PC-3 (cell line): Measurements from ENCODE around the gene C20orf141. TPM values are rescaled to one million over a fixed set of nuclear protein-coding genes. Genes with fewer than 3 reads are reported as not detected.

Experiments
- ATAC-seq: fragments of 200-7000 bp; cut with Tn5 transposase; 2 replicates; pipeline ENCODE4 v1.9.1; 2020; ENCODE audit warnings: mild to moderate bottlenecking, moderate library complexity
- BruUV-seq: library from RNA; stranded (reverse); fragments of 400-500 nt; replicated peaks from 2 replicates; lab custom pipeline; 2021; lab: Mats Ljungman, UMichigan
- CTCF ChIA-PET: fragments of 300-600 bp; sonication (Branson Sonifier 250); formaldehyde crosslinking; loops from one replicate; lab custom pipeline; 2022; ENCODE audit warnings: antibody characterized with exemption; lab: Charles Lee
- POLR2A ChIA-PET: fragments of 300-600 bp; sonication (Branson Sonifier 250); formaldehyde crosslinking; loops from one replicate; lab custom pipeline; 2022; ENCODE audit warnings: antibody characterized with exemption; ENCODE audit not compliant: unreplicated experiment; lab: Charles Lee
- DNase-seq: peaks from one replicate; pipeline ENCODE4 v3.0.0-alpha.2; 2015
- H2AFZ ChIP-seq: fragments of 300-600 bp; sonication (generic); 2 replicates; pipeline ENCODE4 v1.6.0; 2016; ENCODE audit warnings: antibody characterized with exemption, low read length
- H3F3A ChIP-seq: fragments of 300-600 bp; sonication (generic); one replicate; pipeline ENCODE4 v1.6.0; 2017; ENCODE audit warnings: antibody characterized with exemption, low read length, control low read depth, mild to moderate bottlenecking; ENCODE audit not compliant: unreplicated experiment
- H3K27ac ChIP-seq: fragments of 300-600 bp; sonication (generic); 2 replicates; pipeline ENCODE4 v1.5.1; 2016; ENCODE audit warnings: mild to moderate bottlenecking, low read length
- H3K27me3 ChIP-seq: fragments of 300-600 bp; sonication (generic); 2 replicates; pipeline ENCODE4 v1.6.1; 2016; ENCODE audit warnings: low read length, mixed read lengths
- H3K36me3 ChIP-seq: fragments of 300-600 bp; sonication (generic); 2 replicates; pipeline ENCODE4 v1.6.1; 2016; ENCODE audit warnings: low read depth, mixed run types, low read length, mixed read lengths
- H3K4me1 ChIP-seq: fragments of 300-600 bp; sonication (generic); 2 replicates; pipeline ENCODE4 v1.5.1; 2016; ENCODE audit warnings: low read length; ENCODE audit not compliant: insufficient read depth
- H3K4me2 ChIP-seq: fragments of 300-600 bp; sonication (generic); 2 replicates; pipeline ENCODE4 v1.6.0; 2016; ENCODE audit warnings: low read length
- H3K4me3 ChIP-seq: fragments of 300-600 bp; sonication (generic); 2 replicates; pipeline ENCODE4 v1.5.1; 2016; ENCODE audit warnings: mild to moderate bottlenecking, low read length, mixed read lengths
- H3K79me2 ChIP-seq: fragments of 300-600 bp; sonication (generic); 2 replicates; pipeline ENCODE4 v1.6.1; 2017; ENCODE audit warnings: low read length, mixed read lengths
- H3K9ac ChIP-seq: fragments of 300-600 bp; sonication (generic); 2 replicates; pipeline ENCODE4 v1.6.0; 2016; ENCODE audit warnings: mild to moderate bottlenecking, low read length
- H3K9me2 ChIP-seq: fragments of 300-600 bp; sonication (generic); replicated peaks from 2 replicates; pipeline ENCODE4 v1.6.1; 2016; ENCODE audit warnings: mixed run types, low read length, mixed read lengths
- H3K9me3 ChIP-seq: fragments of 300-600 bp; sonication (generic); 2 replicates; pipeline ENCODE4 v1.6.1; 2016; ENCODE audit warnings: low read length, mixed read lengths
- H4K20me1 ChIP-seq: fragments of 300-600 bp; sonication (generic); 2 replicates; pipeline ENCODE4 v1.6.1; 2016; ENCODE audit warnings: low read length, mixed read lengths
- EZH2 ChIP-seq: fragments of 300-600 bp; sonication (generic); IDR thresholded peaks from one replicate; pipeline ENCODE4 v1.6.1; 2017; ENCODE audit warnings: antibody characterized with exemption, mild to moderate bottlenecking, low read length; ENCODE audit not compliant: unreplicated experiment
- EZH2phosphoT487 ChIP-seq: fragments of 300-600 bp; sonication (generic); IDR thresholded peaks from 2 replicates; pipeline ENCODE4 v1.6.1; 2018; ENCODE audit warnings: mild to moderate bottlenecking, antibody characterized with exemption, low read length, borderline replicate concordance
- intact Hi-C: fragments of 100-400 bp; cut with micrococcal nuclease; formaldehyde crosslinking; loops from 2 replicates; pipeline ENCODE4 v1.9.0; 2023
- total RNA-seq: library from RNA; depleted of rRNA; stranded (reverse); fragments of >200 nt; gene quantifications from 2 replicates; pipeline ENCODE4 v1.2.3, GENCODE V29; 2014
- TF ChIP-seq, protein P1 (sequence below): fragments of 300-600 bp; sonication (generic); conservative IDR thresholded peaks from 2 replicates; pipeline ENCODE4 v1.5.1; 2017; ENCODE audit warnings: antibody characterized with exemption, low read depth, mild to moderate bottlenecking, low read length

Gene C20orf141
- total RNA-seq, 1 experiment from 2014 or later = not detected

DNA sequence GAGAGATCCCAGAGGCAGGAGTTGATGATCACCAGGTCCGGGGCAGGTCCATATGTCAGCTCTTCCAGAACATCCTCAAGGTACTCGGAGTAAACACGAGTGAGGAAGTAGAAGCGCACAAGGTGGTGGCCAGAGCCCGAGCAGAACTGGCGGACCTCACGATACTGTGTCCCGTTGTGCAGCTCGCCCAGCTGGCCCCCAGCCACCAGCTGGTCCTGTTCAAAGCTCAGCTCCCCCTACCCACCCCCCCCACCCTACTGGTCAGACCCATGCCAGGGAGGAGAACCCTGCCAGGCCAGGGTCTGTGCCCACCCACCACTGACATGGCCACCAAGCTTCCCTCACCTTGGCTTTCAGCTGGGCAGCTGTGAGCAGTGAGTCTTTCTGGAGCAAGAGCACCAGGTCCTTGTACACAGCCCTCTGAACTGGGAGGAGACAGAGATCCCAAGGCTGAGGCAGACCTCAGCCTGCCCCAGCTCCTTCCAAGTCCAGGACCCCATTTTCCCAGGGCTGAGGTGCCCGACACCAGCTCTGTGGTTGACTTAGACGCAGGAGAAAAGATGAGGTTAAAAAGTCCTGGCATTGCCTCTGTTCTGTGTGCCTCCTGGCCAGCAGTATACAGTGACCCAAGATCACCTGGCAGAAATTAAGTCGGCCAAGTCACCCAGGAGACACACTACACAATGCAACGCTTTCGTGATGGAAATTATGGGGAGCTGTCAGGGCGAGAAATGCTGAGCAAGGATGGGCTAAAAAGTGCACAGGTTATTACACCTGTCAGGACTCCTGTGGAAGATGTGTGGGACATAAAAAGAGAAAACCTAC is 24.3 kb downstream of the C20orf141 start:
- Histone ChIP-seq H4K20me1 (no peaks in the 10 kb centered on the region), H3K36me3 (no peaks in the 10 kb centered on the region), H3K4me1 (peaks cover 16% of the 10 kb centered on the region), H3K79me2 (peaks cover 26% of the 10 kb centered on the region), H2AFZ (no peak overlapping the region), H3F3A (no peaks in the 10 kb centered on the region), H3K9me3 (no peaks in the 10 kb centered on the region), H3K4me2 (peak overlapping the region; percentile 99), H3K9me2 (no peaks in the 10 kb centered on the region), H3K27me3 (no peaks in the 10 kb centered on the region), H3K27ac (no peak overlapping the region), H3K9ac (no peak overlapping the region), H3K4me3 (peak overlapping the region; percentile 80; the same call in 1 of the 2 replicates)
- POLR2A ChIA-PET = no interaction called here
- CTCF ChIA-PET = no interaction called here
- intact Hi-C loops = no loop called here
- ATAC-seq (no peak), DNase-seq (no peak)
- TF ChIP-seq EZH2phosphoT487 = no peak
- TF ChIP-seq, protein P1, sequence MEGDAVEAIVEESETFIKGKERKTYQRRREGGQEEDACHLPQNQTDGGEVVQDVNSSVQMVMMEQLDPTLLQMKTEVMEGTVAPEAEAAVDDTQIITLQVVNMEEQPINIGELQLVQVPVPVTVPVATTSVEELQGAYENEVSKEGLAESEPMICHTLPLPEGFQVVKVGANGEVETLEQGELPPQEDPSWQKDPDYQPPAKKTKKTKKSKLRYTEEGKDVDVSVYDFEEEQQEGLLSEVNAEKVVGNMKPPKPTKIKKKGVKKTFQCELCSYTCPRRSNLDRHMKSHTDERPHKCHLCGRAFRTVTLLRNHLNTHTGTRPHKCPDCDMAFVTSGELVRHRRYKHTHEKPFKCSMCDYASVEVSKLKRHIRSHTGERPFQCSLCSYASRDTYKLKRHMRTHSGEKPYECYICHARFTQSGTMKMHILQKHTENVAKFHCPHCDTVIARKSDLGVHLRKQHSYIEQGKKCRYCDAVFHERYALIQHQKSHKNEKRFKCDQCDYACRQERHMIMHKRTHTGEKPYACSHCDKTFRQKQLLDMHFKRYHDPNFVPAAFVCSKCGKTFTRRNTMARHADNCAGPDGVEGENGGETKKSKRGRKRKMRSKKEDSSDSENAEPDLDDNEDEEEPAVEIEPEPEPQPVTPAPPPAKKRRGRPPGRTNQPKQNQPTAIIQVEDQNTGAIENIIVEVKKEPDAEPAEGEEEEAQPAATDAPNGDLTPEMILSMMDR = no peak
- TF ChIP-seq EZH2 = no peak
- TSS peak; percentile 39 for BruUV-seq

- peak overlapping the region; percentile 80 for H3K4me3 ChIP-seq
- no peaks in the 10 kb centered on the region for H3K9me2 ChIP-seq
- no peaks in the 10 kb centered on the region for H3K27me3 ChIP-seq
- H3K27ac ChIP-seq = no peak overlapping the region
- H3K36me3 ChIP-seq = no peaks in the 10 kb centered on the region
- H3K4me2 ChIP-seq = peak overlapping the region; percentile 99
- no peaks in the 10 kb centered on the region for H3F3A ChIP-seq
- no peak for TF ChIP-seq EZH2phosphoT487
- TF ChIP-seq, protein P1 = no peak
- TF ChIP-seq EZH2 = no peak
- POLR2A ChIA-PET = interaction anchor here (0.6 kb wide), 1 partner anchor 64 kb away, joined by 5 read pairs; no protein-coding TSS in a partner anchor
- no TSS peak for BruUV-seq
- peak overlapping the region; percentile 90 for H3K9ac ChIP-seq
- intact Hi-C loops = no loop called here
- H3K9me3 ChIP-seq = no peaks in the 10 kb centered on the region
- no peaks in the 10 kb centered on the region for H4K20me1 ChIP-seq
- peaks cover 26% of the 10 kb centered on the region for H3K79me2 ChIP-seq
- peaks cover 16% of the 10 kb centered on the region for H3K4me1 ChIP-seq
- no peak for ATAC-seq
- no peak for DNase-seq
- peak overlapping the region; percentile 100 for H2AFZ ChIP-seq
- CTCF ChIA-PET = no interaction called here
Measured at GRCh38 chr20:2839732-2840137, 24.9 kb downstream of the C20orf141 start.
